ENCODE measurements around the gene ANO5.

The ANO5 gene

GRCh38 chr11:22165087-22165486, 27.8 kb upstream of the ANO5 start:
- H3K4me3 ChIP-seq (ENCODE audit: low read depth, low read length) = no peak overlapping the region
- no peak for TF ChIP-seq CTCF (IDR thresholded peaks at IDR 0.05; ENCODE audit: low read depth, low read length)
- no peak for DNase-seq (ENCODE audit: low read depth, low spot score)
- in situ Hi-C loops (cut with HindIII; ENCODE audit: low sequenced_read_pairs) = no loop called here

- DNase-seq (ENCODE audit: low read depth, low spot score) = no peak
- H3K4me3 ChIP-seq (ENCODE audit: low read depth, low read length) = no peak overlapping the region
- in situ Hi-C loops (cut with HindIII; ENCODE audit: low sequenced_read_pairs) = no loop called here
- no peak for TF ChIP-seq CTCF (IDR thresholded peaks at IDR 0.05; ENCODE audit: low read depth, low read length)
These were observed 26.9 kb upstream of the ANO5 start for GRCh38 chr11:22165759-22166513.

- no peak for DNase-seq (ENCODE audit: low read depth, low spot score)
- in situ Hi-C loops (cut with HindIII; ENCODE audit: low sequenced_read_pairs) = no loop called here
These were observed 23.1 kb upstream of the ANO5 start for GRCh38 chr11:22169833-22170232.

GRCh38 chr11:22173532-22173931, 19.4 kb upstream of the ANO5 start:
- no peak for DNase-seq (ENCODE audit: low read depth, low spot score)
- no peak overlapping the region for H3K4me3 ChIP-seq (ENCODE audit: low read depth, low read length)
- no peak for TF ChIP-seq CTCF (IDR thresholded peaks at IDR 0.05; ENCODE audit: low read depth, low read length)
- in situ Hi-C loops (cut with HindIII; ENCODE audit: low sequenced_read_pairs) = no loop called here

More at GRCh38 chr11:22169833-22170232, 23.1 kb upstream of the ANO5 start:
- no peak overlapping the region for H3K4me3 ChIP-seq (ENCODE audit: low read depth, low read length)
- TF ChIP-seq CTCF (IDR thresholded peaks at IDR 0.05; ENCODE audit: low read depth, low read length) = peak; percentile 2

- DNase-seq (ENCODE audit: low read depth, low spot score) = no peak
- no peak for TF ChIP-seq CTCF (IDR thresholded peaks at IDR 0.05; ENCODE audit: low read depth, low read length)
- H3K4me3 ChIP-seq (ENCODE audit: low read depth, low read length) = no peak overlapping the region
- in situ Hi-C loops (cut with HindIII; ENCODE audit: low sequenced_read_pairs) = no loop called here
These were observed 15.7 kb upstream of the ANO5 start for GRCh38 chr11:22177186-22177585.

- no peak for TF ChIP-seq CTCF (IDR thresholded peaks at IDR 0.05; ENCODE audit: low read depth, low read length)
- in situ Hi-C loops (cut with HindIII; ENCODE audit: low sequenced_read_pairs) = no loop called here
- no peak overlapping the region for H3K4me3 ChIP-seq (ENCODE audit: low read depth, low read length)
- DNase-seq (ENCODE audit: low read depth, low spot score) = no peak
These were observed 13.3 kb upstream of the ANO5 start for GRCh38 chr11:22179626-22180025.
